NCI-H446 (cell line): ENCODE results near the gene CLIC1.
"Not testable (repeated sequence)": the region's sequence is repeated elsewhere in the genome, so short reads cannot be mapped to it uniquely, and the experiment has no call there.

Source experiments
- DNase-seq, 2 experiments: peaks; one replicate each; lab custom pipeline; 2025; lab: John Stamatoyannopoulos, UW

Gene CLIC1

DNA sequence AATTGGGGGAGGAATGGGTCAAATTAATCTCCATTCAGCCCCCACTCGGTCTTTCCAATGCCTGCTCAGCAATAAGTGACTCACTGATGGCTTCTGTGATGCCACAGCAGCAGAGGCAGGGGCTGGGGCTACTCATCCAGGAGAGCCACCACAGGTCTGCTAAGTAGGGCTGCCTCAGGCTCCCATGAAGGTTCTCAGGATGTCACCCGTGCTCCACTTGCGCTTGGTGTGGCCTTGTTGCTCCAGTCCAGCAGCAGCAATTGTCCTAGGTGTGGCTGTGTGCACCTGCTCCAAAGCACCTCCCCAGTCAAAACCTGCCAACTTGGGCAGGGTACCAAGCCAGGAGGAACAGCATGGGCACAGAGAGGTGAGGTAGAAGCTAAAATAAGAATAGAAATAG is 14.2 kb downstream of the CLIC1 start:
- no peak for DNase-seq

DNA sequence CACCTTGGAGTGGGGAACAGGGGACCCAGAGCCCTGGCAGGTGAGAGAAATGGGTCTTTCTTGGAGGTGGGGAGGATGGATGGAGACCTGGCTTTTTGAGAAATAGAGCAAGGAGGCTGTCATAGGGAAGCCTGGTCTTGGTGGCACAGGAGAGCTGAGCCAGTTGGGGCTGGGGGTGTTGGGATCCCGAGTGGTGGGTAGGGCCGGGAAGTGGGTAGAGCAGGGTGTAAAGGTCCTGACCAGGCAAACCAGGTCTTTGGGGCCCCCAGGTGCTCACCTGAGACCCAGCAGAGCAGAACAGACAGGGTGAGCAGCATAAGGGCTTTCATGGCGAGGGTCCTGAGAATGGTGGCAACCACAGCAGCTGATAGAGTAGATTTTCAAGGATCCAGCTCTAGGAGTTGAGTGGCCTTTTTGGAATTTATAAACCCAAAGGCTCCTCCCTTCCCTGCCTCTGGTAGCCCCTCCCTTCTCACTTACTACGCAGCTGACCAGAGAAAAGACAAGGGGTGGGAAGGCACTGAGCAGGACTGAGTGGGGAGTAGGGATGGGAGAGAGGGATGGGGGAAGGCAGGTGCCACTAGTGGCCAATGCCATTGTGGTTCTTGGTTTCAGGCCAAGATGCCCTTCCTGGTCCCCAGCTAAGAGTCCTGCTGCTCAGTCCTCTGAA is 14.8 kb downstream of the CLIC1 start, which contains the start of gene LY6G6C:
Gene LY6G6C, minus strand, starts transcription at position 396 of the 670 bp plus-strand sequence. Its CDS starts 67 bp downstream, at position 329.
- DNase-seq = no peak

DNA sequence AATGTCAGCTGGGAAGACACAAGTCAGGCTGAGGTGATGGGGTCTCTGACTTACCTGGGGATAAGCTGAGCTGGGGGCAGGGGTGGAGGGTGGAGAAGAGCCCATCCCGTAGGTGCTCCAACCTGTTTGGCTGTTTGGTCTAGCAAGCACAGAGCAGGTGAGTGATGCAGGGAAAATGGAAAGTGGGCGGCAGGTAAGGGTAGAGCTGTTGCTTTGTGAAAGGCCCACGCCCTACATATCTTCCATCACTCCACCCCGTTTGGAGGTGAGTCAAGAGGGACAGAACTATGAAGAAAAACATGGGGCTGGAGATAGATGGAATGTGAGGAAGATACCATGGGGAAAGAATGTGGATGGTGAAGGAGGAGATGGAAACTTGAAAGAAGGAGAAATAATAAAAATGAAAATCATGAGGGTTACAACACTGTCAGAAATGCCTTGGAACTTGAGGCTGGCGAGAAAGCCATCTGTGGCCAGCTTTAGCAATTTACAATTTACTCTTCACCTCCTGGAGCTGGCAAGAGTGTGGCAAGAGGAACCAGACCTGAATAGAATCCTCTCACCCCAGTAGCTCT is 16.0 kb downstream of the CLIC1 start:
- DNase-seq = no peak

- no peak for DNase-seq
These were observed 17.3 kb downstream of the CLIC1 start for GRCh38 chr6:31719001-31719400.

DNA sequence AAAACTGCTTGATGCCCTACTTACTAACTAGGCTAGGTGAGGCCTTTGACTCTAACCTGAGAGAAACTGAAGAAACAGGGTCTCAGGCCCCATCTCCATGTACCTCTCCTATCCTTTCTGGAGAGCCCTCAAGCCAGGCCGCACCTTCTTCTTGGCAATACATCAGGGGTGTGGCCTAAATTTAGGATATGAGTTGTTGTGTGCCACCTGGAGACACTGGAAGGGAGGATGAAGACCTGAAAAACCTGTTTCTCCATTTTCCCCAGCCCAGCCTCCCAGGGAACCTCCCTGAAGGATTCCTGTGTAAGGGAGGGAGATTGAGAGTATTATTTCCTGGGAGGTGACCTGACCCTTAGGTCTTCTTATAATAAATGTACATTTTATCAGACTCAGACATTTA is 18.1 kb downstream of the CLIC1 start:
- no peak for DNase-seq

DNA sequence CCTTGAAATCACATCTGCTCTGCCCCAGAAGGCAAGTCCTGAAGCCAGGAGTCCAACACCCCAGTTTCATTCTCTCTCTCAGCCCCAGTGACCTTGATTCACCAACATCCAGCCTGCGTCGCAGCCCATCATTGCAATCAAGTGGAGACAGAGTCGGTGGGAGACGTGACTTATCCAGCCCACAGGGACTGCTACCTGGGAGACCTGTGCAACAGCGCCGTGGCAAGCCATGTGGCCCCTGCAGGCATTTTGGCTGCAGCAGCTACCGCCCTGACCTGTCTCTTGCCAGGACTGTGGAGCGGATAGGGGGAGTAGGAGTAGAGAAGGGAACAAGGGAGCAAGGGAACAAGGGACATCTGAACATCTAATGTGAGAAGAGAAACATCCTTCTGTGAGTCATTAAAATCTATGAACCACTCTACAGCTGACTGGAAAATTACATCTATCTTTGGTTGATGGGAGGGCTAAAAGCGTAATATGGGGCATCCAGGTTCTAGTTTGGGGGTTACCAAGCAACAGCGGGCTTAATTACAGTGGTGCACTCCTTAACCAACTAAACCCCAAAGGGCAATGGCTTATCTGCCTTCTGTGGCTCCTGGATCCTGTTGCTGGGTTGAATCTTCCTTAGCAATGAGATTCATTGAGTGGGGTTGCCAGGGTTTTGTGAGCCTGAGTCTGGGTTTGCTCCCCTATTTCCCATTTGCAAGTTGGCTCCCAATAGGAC is 18.7 kb downstream of the CLIC1 start:
- DNase-seq = no peak

DNA sequence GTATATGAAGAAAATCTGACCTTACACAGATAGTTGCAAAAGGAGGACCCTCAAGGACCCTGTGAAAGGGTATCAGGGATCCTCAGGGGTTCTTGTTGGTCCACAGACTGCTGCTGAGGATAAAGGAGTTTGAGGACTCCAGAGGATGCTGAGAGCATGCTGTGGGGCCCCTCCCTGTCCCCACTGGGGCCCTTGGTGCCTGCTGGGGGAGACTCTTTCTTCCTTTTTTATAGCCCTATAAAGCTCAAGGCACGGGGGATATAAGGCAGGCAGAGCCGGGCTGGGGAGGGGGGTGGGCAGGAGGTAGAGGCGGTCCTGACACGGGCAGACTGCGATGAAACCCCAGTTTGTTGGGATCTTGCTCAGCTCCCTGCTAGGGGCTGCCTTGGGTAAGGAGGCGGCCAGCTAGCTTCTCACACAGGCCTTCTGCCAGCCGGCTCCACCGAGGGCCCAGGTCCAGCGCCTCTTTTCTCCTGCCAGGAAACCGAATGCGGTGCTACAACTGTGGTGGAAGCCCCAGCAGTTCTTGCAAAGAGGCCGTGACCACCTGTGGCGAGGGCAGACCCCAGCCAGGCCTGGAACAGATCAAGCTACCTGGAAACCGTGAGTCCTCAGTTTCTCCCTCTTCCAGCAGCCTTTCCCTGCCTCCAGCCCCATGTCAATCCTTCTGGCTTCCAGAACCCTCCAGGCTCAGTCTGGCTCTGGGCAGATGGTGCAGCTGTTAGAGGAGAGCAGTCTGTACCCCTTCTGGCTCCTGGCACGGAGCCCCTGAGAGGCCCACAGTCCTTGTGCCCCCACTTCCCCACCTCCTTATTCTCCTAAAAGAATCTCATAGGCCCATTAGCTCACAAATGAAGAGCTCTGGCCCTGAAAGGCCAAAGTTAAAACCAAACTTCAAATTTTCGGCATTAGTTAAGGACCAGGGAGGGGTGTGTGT is 21.0 kb downstream of the CLIC1 start, which contains the start of gene LY6G6D:
Gene LY6G6D, plus strand, starts transcription at position 327 of the 937 bp plus-strand sequence. Its CDS starts 8 bp downstream, at position 335.
- DNase-seq = peak in 1 of 2 experiments; percentile 60

DNA sequence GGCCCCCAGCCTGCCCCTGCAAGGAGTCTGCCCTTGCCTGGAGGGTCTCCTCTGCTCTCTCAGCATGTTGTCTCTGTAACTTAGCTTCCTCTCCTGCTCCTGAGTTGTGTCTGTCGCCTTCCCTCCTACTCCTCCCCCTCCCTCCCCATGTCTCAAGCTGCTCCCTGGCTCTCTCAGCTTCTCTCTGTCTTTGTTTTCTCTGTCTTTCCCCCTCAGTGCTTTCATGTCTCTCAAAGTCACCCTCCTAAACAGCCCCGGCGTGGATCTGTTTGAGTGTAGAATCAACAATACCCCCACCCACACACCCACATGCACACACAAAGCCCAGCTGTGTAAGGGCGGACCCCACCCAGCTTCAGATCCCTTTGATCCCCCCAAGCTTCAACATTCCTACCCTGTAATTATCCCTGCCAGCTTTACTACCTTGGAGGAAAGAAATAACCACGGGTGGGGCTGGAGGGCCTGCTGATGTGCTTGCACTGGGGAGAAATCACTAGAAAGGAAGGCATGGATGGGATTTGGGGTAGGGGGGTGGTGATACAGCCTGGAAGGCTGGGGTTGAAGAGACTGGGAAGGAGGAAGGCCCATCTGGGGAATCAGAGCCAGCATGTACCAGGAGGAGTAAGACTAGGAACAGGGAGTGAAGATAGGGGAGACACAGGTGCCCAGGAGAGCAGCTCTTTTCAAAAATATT is 22.2 kb downstream of the CLIC1 start:
- DNase-seq = no peak

- no peak for DNase-seq
These were observed 22.9 kb downstream of the CLIC1 start for GRCh38 chr6:31713465-31713864.

GRCh38 chr6:31712296-31712695 is 24.0 kb downstream of the CLIC1 start:
- no peak for DNase-seq

- no peak for DNase-seq
These were observed 25.1 kb downstream of the CLIC1 start for GRCh38 chr6:31711233-31711632.

DNA sequence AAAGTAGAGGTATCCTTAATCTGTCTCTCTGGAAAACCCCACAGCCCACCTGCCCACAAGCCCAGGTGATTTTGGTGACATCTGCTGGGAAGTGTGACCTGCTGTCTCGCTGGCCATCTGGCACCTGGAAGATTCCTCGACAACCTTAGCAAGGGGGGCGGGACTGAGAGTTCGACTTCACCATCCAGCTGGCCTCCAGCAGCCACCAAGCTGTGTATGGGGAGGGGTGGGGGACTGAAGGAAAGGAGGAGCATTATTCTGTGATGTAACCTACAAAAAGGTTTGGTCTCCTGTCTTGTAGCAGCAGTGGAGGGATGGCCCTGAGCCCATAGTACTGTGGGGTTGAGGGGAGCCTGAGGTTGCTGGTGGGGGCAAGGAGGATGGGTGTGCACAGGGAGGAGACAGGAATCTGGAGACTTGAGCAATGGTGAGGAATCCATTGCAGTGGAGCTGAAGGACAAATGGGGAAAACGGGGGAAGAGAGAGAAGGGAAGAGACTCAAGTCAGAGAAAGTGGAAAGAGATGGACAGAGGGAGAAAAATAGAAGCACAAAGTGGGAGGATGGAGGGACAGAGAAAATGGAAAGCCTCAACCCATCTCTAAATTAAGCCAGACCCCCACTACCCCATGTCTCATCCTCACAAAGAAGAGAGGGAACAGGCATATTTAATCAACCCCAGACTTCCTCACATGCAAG is 25.7 kb downstream of the CLIC1 start:
- no peak for DNase-seq

- DNase-seq = not testable (repeated sequence)
These were observed 27.2 kb downstream of the CLIC1 start for GRCh38 chr6:31709157-31709556.

GRCh38 chr6:31708224-31708623 is 28.1 kb downstream of the CLIC1 start:
- no peak for DNase-seq

DNA sequence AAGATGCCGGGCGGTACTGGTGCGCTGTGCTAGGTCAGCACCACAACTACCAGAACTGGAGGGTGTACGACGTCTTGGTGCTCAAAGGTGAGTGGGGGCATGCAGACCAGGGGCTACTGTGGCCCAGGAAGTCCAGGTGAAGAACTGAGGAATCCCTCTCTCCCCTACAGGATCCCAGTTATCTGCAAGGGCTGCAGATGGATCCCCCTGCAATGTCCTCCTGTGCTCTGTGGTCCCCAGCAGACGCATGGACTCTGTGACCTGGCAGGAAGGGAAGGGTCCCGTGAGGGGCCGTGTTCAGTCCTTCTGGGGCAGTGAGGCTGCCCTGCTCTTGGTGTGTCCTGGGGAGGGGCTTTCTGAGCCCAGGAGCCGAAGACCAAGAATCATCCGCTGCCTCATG is 28.6 kb downstream of the CLIC1 start:
- DNase-seq = no peak

DNA sequence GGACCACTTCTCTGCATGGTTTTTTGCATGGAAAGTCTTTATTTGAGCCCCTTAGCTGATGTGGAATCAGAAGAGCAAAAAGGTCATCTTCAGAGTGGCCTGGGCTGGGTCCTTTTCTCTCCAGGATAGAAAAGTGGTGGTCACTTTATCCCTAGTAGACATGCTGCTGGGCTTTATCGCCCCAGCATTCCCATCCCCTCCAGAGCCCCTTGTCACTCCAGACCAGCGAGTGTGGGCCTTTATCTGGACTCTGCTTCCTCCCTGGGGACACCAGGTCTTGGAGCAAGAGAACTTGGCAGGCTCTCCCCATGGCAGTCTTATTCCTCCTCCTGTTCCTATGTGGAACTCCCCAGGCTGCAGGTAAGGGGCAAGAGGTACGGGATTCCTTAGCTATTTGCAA is 29.7 kb downstream of the CLIC1 start, which contains the start of gene LY6G6F:
Gene LY6G6F, plus strand, starts transcription at position 268 of the 400 bp plus-strand sequence. Its CDS starts 41 bp downstream, at position 309.
- no peak for DNase-seq

GRCh38 chr6:31705931-31706330 is 30.4 kb downstream of the CLIC1 start:
- no peak for DNase-seq

DNA sequence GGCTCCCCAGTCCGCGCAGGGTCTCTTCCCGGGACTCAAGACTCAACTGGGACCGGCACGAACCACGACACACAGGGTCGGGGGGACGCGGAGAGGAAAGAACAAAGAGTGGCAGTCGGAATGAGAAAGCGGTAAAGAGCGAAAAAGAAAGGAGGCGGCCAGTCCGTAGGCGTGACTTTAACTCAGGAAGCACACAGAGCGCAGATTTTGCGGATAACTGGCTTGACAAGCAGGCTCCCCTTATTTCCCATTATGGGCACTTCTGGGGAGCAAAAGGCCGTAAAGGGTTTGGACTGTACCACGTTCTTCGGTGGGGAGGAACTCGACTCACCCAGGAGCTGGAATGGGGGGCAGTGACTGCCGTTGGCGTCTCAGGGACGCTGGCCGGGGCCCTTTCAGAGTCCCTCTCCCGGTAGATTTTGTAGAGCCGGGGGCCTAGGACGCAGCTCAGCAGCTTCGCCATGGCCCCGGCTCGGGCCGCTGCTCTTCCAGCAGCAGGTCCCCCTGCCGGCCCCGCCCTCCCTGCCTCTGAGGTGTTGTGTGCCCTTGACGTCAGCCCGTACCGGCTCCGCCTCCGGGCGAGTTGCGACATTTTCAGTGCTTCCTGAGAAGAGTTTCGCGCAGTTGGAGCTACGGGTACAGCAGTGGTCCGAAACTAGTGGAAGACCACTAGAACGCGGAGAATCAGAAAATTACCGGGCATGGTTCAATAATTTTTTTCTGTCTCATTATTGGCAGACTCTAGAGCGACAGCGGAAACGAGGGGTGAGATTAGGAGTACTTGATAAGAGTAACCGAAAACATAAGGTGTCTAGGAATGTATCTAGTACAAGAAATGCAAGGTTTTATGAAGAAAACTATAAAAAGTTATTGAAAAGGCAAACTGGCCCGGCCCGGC is 33.3 kb downstream of the CLIC1 start, which contains the start of gene ABHD16A:
Gene ABHD16A, minus strand, starts transcription at position 506 of the 898 bp plus-strand sequence. Its CDS starts 43 bp downstream, at position 463.
- DNase-seq = peak; percentile 93 to 97

GRCh38 chr6:31702405-31702818 is 33.9 kb downstream of the CLIC1 start:
- no peak for DNase-seq
